Pulmonary artery endothelial cell (primary cell): ENCODE data around the gene WNT2. TPM values are rescaled to one million over a fixed set of nuclear protein-coding genes. Genes with fewer than 3 reads are reported as not detected.
"Not testable (repeated sequence)": the region's sequence is repeated elsewhere in the genome, so short reads cannot be mapped to it uniquely, and the experiment has no call there.

ENCODE experiments used
- DNase-seq: peaks from one replicate; pipeline ENCODE4 v3.0.0-alpha.2; 2011; ENCODE audit warnings: low read depth, low spot score
- total RNA-seq: library from RNA; depleted of rRNA; stranded (reverse); fragments of >200 nt; gene quantifications from 2 replicates; pipeline ENCODE4 v1.2.3, GENCODE V29; 2014

WNT2 gene
- total RNA-seq, 1 donor from 2014 or later = not detected

GRCh38 chr7:117264716-117265115 lies 58.1 kb downstream of the WNT2 start:
- no peak for DNase-seq

GRCh38 chr7:117262546-117262945 lies 60.3 kb downstream of the WNT2 start:
- no peak for DNase-seq

GRCh38 chr7:117259615-117260014 lies 63.2 kb downstream of the WNT2 start:
- DNase-seq = no peak

- DNase-seq = no peak
Observed at GRCh38 chr7:117251687-117252086, 71.2 kb downstream of the WNT2 start.

- no peak for DNase-seq
Observed at GRCh38 chr7:117250801-117251200, 72.1 kb downstream of the WNT2 start.

GRCh38 chr7:117250245-117250644 lies 72.6 kb downstream of the WNT2 start:
- no peak for DNase-seq

GRCh38 chr7:117249696-117250095 lies 73.2 kb downstream of the WNT2 start:
- DNase-seq = no peak

- DNase-seq = no peak
Observed at GRCh38 chr7:117248829-117249228, 74.0 kb downstream of the WNT2 start.

GRCh38 chr7:117247809-117248208 lies 75.0 kb downstream of the WNT2 start:
- DNase-seq = no peak

GRCh38 chr7:117245703-117246102 lies 77.2 kb downstream of the WNT2 start:
- DNase-seq = not testable (repeated sequence)

GRCh38 chr7:117243390-117243789 lies 79.5 kb downstream of the WNT2 start:
- DNase-seq = no peak

- DNase-seq = no peak
Observed at GRCh38 chr7:117241088-117241487, 81.8 kb downstream of the WNT2 start.

- DNase-seq = no peak
Observed at GRCh38 chr7:117238937-117239336, 83.9 kb downstream of the WNT2 start.

GRCh38 chr7:117238472-117238871 lies 84.4 kb downstream of the WNT2 start:
- DNase-seq = no peak

- DNase-seq = no peak
Observed at GRCh38 chr7:117237646-117238045, 85.2 kb downstream of the WNT2 start.

GRCh38 chr7:117231047-117231359 lies 91.9 kb downstream of the WNT2 start:
- DNase-seq = no peak

GRCh38 chr7:117230276-117231046 lies 92.4 kb downstream of the WNT2 start:
- DNase-seq = no peak

- no peak for DNase-seq
Observed at GRCh38 chr7:117229350-117229749, 93.5 kb downstream of the WNT2 start.

- DNase-seq = no peak
Observed at GRCh38 chr7:117227091-117227490, 95.8 kb downstream of the WNT2 start.

GRCh38 chr7:117225536-117225935 lies 97.3 kb downstream of the WNT2 start:
- no peak for DNase-seq
